H1 (cell line): Measurements from ENCODE around the gene STAC. TPM values are rescaled to one million over a fixed set of nuclear protein-coding genes. Genes with fewer than 3 reads are reported as not detected.

ENCODE experiments used
- CTCF ChIA-PET: fragments of 300-600 bp; sonication (Branson Sonifier 250); formaldehyde crosslinking; loops from one replicate; lab custom pipeline; 2021; ENCODE audit not compliant: partially characterized antibody; lab: Charles Lee
- POLR2A ChIA-PET: fragments of 300-600 bp; sonication (Branson Sonifier 250); formaldehyde crosslinking; loops from one replicate; lab custom pipeline; 2021; ENCODE audit warnings: inconsistent platforms; ENCODE audit not compliant: partially characterized antibody; lab: Charles Lee
- DNase-seq, 2 experiments: peaks; one replicate each; pipeline versions ENCODE4 v3.0.0 to v3.0.0-alpha.2; 2010 to 2022; ENCODE audit warnings: low spot score in 2 of 2, low read depth in 1 of 2, mixed read lengths in 1 of 2
- FAIRE-seq: peaks from 2 replicates; lab custom pipeline; 2011; peaks lifted over from hg19 to GRCh38; lab: Jason Lieb, UNC
- H2AFZ ChIP-seq: 2 replicates; pipeline ENCODE4 v1.8.1; 2012; ENCODE audit warnings: low read length, inconsistent platforms
- H2AK5ac ChIP-seq: 2 replicates; pipeline ENCODE4 v1.6.1; 2013; ENCODE audit warnings: low read depth, low read length
- H2BK120ac ChIP-seq: replicated peaks from 2 replicates; pipeline ENCODE3; 2013; ENCODE audit warnings: low read depth, low read length, inconsistent platforms
- H2BK12ac ChIP-seq: 2 replicates; pipeline ENCODE4 v1.6.1; 2013; ENCODE audit warnings: low read depth, low read length
- H2BK15ac ChIP-seq: 2 replicates; pipeline ENCODE4 v1.6.1; 2013; ENCODE audit warnings: low read length
- H2BK20ac ChIP-seq: 2 replicates; pipeline ENCODE4 v1.6.1; 2013; ENCODE audit warnings: low read length
- H2BK5ac ChIP-seq: 2 replicates; pipeline ENCODE4 v1.6.1; 2013; ENCODE audit warnings: low read depth, low read length
- H3K14ac ChIP-seq: 2 replicates; pipeline ENCODE4 v1.6.1; 2013; ENCODE audit warnings: inconsistent platforms; ENCODE audit not compliant: insufficient read length
- H3K18ac ChIP-seq: 2 replicates; pipeline ENCODE4 v1.6.1; 2013; ENCODE audit warnings: low read length; ENCODE audit errors: extremely low read depth
- H3K23ac ChIP-seq: 2 replicates; pipeline ENCODE4 v1.6.1; 2013; ENCODE audit warnings: inconsistent platforms; ENCODE audit not compliant: insufficient read length
- H3K23me2 ChIP-seq: 2 replicates; pipeline ENCODE4 v1.6.1; 2013; ENCODE audit warnings: low read depth, low read length
- H3K27ac ChIP-seq: 2 replicates; pipeline ENCODE4 v1.6.1; 2011; ENCODE audit warnings: low read depth, low read length, inconsistent platforms
- H3K27me3 ChIP-seq, 4 experiments: replicated peaks in 1 of 4; 1 replicate in 1 of 4; 2 replicates in 3 of 4; pipeline versions ENCODE4 v1.6.1 to v1.8.1; 2011 to 2013; ENCODE audit warnings: low read length in 3 of 4, mild to moderate bottlenecking in 3 of 4, inconsistent platforms in 2 of 4, mixed read lengths in 2 of 4, moderate library complexity in 1 of 4; ENCODE audit not compliant: control insufficient read depth in 3 of 4, insufficient read depth in 3 of 4; ENCODE audit errors: extremely low read depth in 1 of 4
- H3K36me3 ChIP-seq, 4 experiments: 2 replicates each; pipeline versions ENCODE4 v1.6.1 to v1.8.1; 2011 to 2013; ENCODE audit warnings: mild to moderate bottlenecking in 4 of 4, low read length in 3 of 4, moderate library complexity in 2 of 4, control low read depth in 1 of 4, inconsistent platforms in 1 of 4; ENCODE audit not compliant: insufficient read depth in 4 of 4, control insufficient read depth in 2 of 4
- H3K4ac ChIP-seq: replicated peaks from 2 replicates; pipeline ENCODE3; 2013; ENCODE audit warnings: low read length, low read depth, mixed read lengths, inconsistent platforms; ENCODE audit not compliant: insufficient read length
- H3K4me1 ChIP-seq, 4 experiments: replicated peaks in 1 of 4; 1 replicate in 1 of 4; 2 replicates in 3 of 4; pipeline versions ENCODE4 v1.6.1 to v1.8.1; 2011 to 2013; ENCODE audit warnings: low read length in 3 of 4, inconsistent platforms in 2 of 4, mixed read lengths in 1 of 4; ENCODE audit not compliant: insufficient read depth in 4 of 4, control insufficient read depth in 3 of 4
- H3K4me2 ChIP-seq, 2 experiments: 2 replicates each; pipeline versions ENCODE4 v1.6.1 to v1.8.1; 2011 to 2013; ENCODE audit warnings: low read depth in 2 of 2, low read length in 2 of 2, control low read depth in 1 of 2, inconsistent platforms in 1 of 2, mild to moderate bottlenecking in 1 of 2; ENCODE audit not compliant: insufficient read depth in 1 of 2
- H3K4me3 ChIP-seq, 4 experiments: fragments of 200-600, 300-600 bp in 1 of 4; sonication (generic), shearing (Covaris generic), sonication (Bioruptor Twin) in 1 of 4; 2 replicates each; pipeline versions ENCODE4 v1.5.1 to v1.8.1; 2011 to 2016; ENCODE audit warnings: low read length in 4 of 4, low read depth in 3 of 4, control low read depth in 2 of 4, inconsistent platforms in 2 of 4, mild to moderate bottlenecking in 2 of 4, mixed read lengths in 1 of 4, moderate library complexity in 1 of 4; ENCODE audit not compliant: insufficient read depth in 2 of 4; ENCODE audit errors: extremely low read depth in 1 of 4
- H3K56ac ChIP-seq: replicated peaks from 2 replicates; pipeline ENCODE3; 2013; ENCODE audit warnings: low read depth, mild to moderate bottlenecking, mixed read lengths, low read length, inconsistent platforms; ENCODE audit not compliant: insufficient read length
- H3K79me1 ChIP-seq: 2 replicates; pipeline ENCODE4 v1.6.1; 2013; ENCODE audit warnings: low read depth, low read length, control low read depth
- H3K79me2 ChIP-seq, 2 experiments: 2 replicates each; pipeline versions ENCODE4 v1.6.1 to v1.8.1; 2012 to 2013; ENCODE audit warnings: low read length in 2 of 2, mild to moderate bottlenecking in 2 of 2, inconsistent platforms in 1 of 2; ENCODE audit not compliant: insufficient read depth in 2 of 2, control insufficient read depth in 1 of 2
- H3K9ac ChIP-seq, 4 experiments: replicated peaks in 1 of 4; 1 replicate in 1 of 4; 2 replicates in 3 of 4; pipeline versions ENCODE4 v1.6.1 to v1.8.1; 2011 to 2013; ENCODE audit warnings: low read depth in 3 of 4, low read length in 3 of 4, control low read depth in 2 of 4, mild to moderate bottlenecking in 2 of 4, moderate library complexity in 2 of 4, inconsistent platforms in 1 of 4; ENCODE audit errors: extremely low read depth in 1 of 4
- H3K9me3 ChIP-seq, 2 experiments: 2 replicates each; pipeline versions ENCODE4 v1.6.1 to v1.8.1; 2012 to 2013; ENCODE audit warnings: mild to moderate bottlenecking in 2 of 2, moderate library complexity in 2 of 2, control low read depth in 1 of 2, inconsistent platforms in 1 of 2, low read depth in 1 of 2, low read length in 1 of 2, mixed read lengths in 1 of 2; ENCODE audit not compliant: insufficient read depth in 2 of 2
- H4K20me1 ChIP-seq, 2 experiments: replicated peaks in 1 of 2; 2 replicates each; pipeline versions ENCODE3 to v1.8.1; 2011 to 2013; ENCODE audit warnings: inconsistent platforms in 2 of 2, low read length in 2 of 2, mild to moderate bottlenecking in 1 of 2; ENCODE audit not compliant: insufficient read depth in 2 of 2, control insufficient read depth in 1 of 2
- H4K5ac ChIP-seq: 2 replicates; pipeline ENCODE4 v1.6.1; 2013; ENCODE audit warnings: low read length, low read depth, mixed read lengths, inconsistent platforms; ENCODE audit not compliant: insufficient read length
- H4K8ac ChIP-seq: 2 replicates; pipeline ENCODE4 v1.8.0; 2013; ENCODE audit warnings: mild to moderate bottlenecking, moderate library complexity, low read length, inconsistent platforms; ENCODE audit not compliant: insufficient read depth; ENCODE audit errors: extremely low read depth
- H4K91ac ChIP-seq: replicated peaks from 2 replicates; pipeline ENCODE3; 2013; ENCODE audit warnings: low read length, mixed read lengths, inconsistent platforms; ENCODE audit not compliant: insufficient read length
- CBX8 ChIP-seq: fragments of 300-800, 300-1000 bp; sonication (generic); IDR thresholded peaks from 2 replicates; pipeline ENCODE4 v1.7.1; 2016; ENCODE audit warnings: low read depth, low read length, borderline replicate concordance
- CHD1 ChIP-seq: IDR thresholded peaks from 2 replicates; pipeline ENCODE4 v1.6.1; 2012; ENCODE audit warnings: low read depth, low read length, improper control_type of control experiment
- E2F6 ChIP-seq: IDR thresholded peaks from 2 replicates; pipeline ENCODE4 v1.6.1; 2012; ENCODE audit warnings: inconsistent platforms
- EGR1 ChIP-seq: IDR thresholded peaks from 2 replicates; pipeline ENCODE4 v1.6.1; 2011; ENCODE audit warnings: low read depth, low read length, borderline replicate concordance
- KDM5A ChIP-seq: fragments of 200-600 bp; IDR thresholded peaks from 2 replicates; pipeline ENCODE4 v1.7.1; 2012; ENCODE audit warnings: mild to moderate bottlenecking, low read length, inconsistent platforms, mixed read lengths
- MAFK ChIP-seq: IDR thresholded peaks from 2 replicates; pipeline ENCODE4 v1.6.1; 2012; ENCODE audit warnings: low read depth, mild to moderate bottlenecking, improper control_type of control experiment, low read length
- RNF2 ChIP-seq: fragments of 200-900, 300-1000 bp; sonication (generic); IDR thresholded peaks from 2 replicates; pipeline ENCODE4 v1.7.1; 2016; ENCODE audit warnings: borderline replicate concordance, low read depth, mild to moderate bottlenecking, antibody characterized with exemption, low read length; ENCODE audit not compliant: poor library complexity, severe bottlenecking; ENCODE audit errors: missing control alignments
- SIRT6 ChIP-seq: IDR thresholded peaks from one replicate; pipeline ENCODE4 v1.7.1; 2012; ENCODE audit warnings: low read length, inconsistent platforms
- SRF ChIP-seq: IDR thresholded peaks from 2 replicates; pipeline ENCODE4 v1.6.1; 2011; ENCODE audit warnings: mild to moderate bottlenecking, low read depth, low read length, moderate library complexity
- TCF12 ChIP-seq: IDR thresholded peaks from 2 replicates; pipeline ENCODE4 v1.6.1; 2011; ENCODE audit warnings: low read depth, mild to moderate bottlenecking, low read length
- WGBS, 2 experiments: shearing (Covaris generic) in 1 of 2; methylation state at CpG; one replicate each; pipeline versions ENCODE4 v1.1.6 to v1.1.7; 2013 to 2015; ENCODE audit warnings: low lambda C conversion rate in 2 of 2, mixed read lengths in 2 of 2, inconsistent platforms in 1 of 2, low coverage in 1 of 2, missing lambda C conversion rate in 1 of 2; ENCODE audit not compliant: insufficient replicate concordance in 2 of 2, insufficient coverage in 1 of 2, insufficient read length in 1 of 2; ENCODE audit errors: extremely low coverage in 1 of 2, missing lambda C conversion rate in 1 of 2; 5-methylcytosine and 5-hydroxymethylcytosine counted together
- polyA plus RNA-seq, 7 experiments: library from polyadenylated mRNA; depleted of rRNA in 3 of 7; stranded (reverse) in 5 of 7; unstranded in 2 of 7; fragments of >200 nt in 5 of 7; fragments of 200-250 nt in 2 of 7; gene quantifications; 1 replicate in 5 of 7; 2 replicates in 1 of 7; 4 replicates in 1 of 7; pipeline versions ENCODE4 v1.2.1 to v1.2.3, GENCODE V29; 2011 to 2013; ENCODE audit warnings: missing spikeins in 2 of 7, mixed read lengths in 2 of 7
- total RNA-seq: library from RNA; stranded (reverse); fragmentation: NEBNext Ultra II Directional; extraction: Animal tissue kit (Norgen Biotek cat#: 25700); gene quantifications from 2 replicates; pipeline ENCODE4 v1.2.1, GENCODE V29; 2021

Gene STAC
- total and polyA plus RNA-seq, 2 of the 8 experiments (the other 6 are each of a cell fraction or from before 2014, with no cell fraction given): 8.0 to 18.1 TPM

- no peak overlapping the region for H2AK5ac ChIP-seq
- H3K4ac ChIP-seq: no peak overlapping the region
- CTCF ChIA-PET: interaction anchor here (3.4 kb wide), 1 partner anchor 8 kb away, joined by 16 read pairs; no protein-coding TSS in a partner anchor
- H3K23ac ChIP-seq: no peak overlapping the region
- no peak overlapping the region for H3K9ac ChIP-seq
- no peaks in the 10 kb centered on the region for H3K79me2 ChIP-seq
- H3K79me1 ChIP-seq: no peaks in the 10 kb centered on the region
- H3K56ac ChIP-seq: no peak overlapping the region
- POLR2A ChIA-PET: no interaction called here
- H3K36me3 ChIP-seq: 0 out of 8 replicates have a peak, but pooled peaks cover 0 to 2% (median 0%) of the 10 kb centered on the region in 4 experiments
- peaks cover 0 to 5% of the 10 kb centered on the region in 2 experiments; a peak in 1 of 4 replicates for H3K9me3 ChIP-seq
- FAIRE-seq: no peak
- no peak overlapping the region for H3K4me2 ChIP-seq
- 94% methylated on average over 2 of the region's 2 CpGs; no CpG with 5 or more reads in 1 of the 2 experiments for WGBS, 2 experiments
- H3K4me1 ChIP-seq: no peaks in the 10 kb centered on the region
- DNase-seq: no peak
- H3K14ac ChIP-seq: no peak overlapping the region
- no peak overlapping the region for H2BK20ac ChIP-seq
- H2BK15ac ChIP-seq: no peak overlapping the region
- H3K27ac ChIP-seq: no peak overlapping the region
- H4K8ac ChIP-seq: no peak overlapping the region
- H3K4me3 ChIP-seq: no peak overlapping the region
- TF ChIP-seq KDM5A (no peak), CHD1 (no peak), MAFK (no peak), SRF (no peak), RNF2 (no peak), SIRT6 (no peak), EGR1 (no peak), CBX8 (no peak), E2F6 (no peak), TCF12 (no peak)
- TF ChIP-seq, all 59 proteins: peak for 0
- no peak overlapping the region for H2BK120ac ChIP-seq
- no peak overlapping the region for H2AFZ ChIP-seq
- no peak overlapping the region for H2BK12ac ChIP-seq
- H3K27me3 ChIP-seq: no peaks in the 10 kb centered on the region
- no peaks in the 10 kb centered on the region for H4K20me1 ChIP-seq
- H4K91ac ChIP-seq: no peak overlapping the region
- H2BK5ac ChIP-seq: no peak overlapping the region
- peaks cover 2% of the 10 kb centered on the region; the same call in 1 of the 2 replicates for H3K23me2 ChIP-seq
- no peak overlapping the region for H3K18ac ChIP-seq
- no peak overlapping the region for H4K5ac ChIP-seq
These were observed 168.4 kb downstream of the STAC start for GRCh38 chr3:36548712-36549111.
